HG03108 (cell line): Measurements from ENCODE around the gene RANBP3L.
"Not testable (repeated sequence)": the region's sequence is repeated elsewhere in the genome, so short reads cannot be mapped to it uniquely, and the experiment has no call there.

Experiments
- ATAC-seq: cut with Tn5 transposase; IDR thresholded peaks from one replicate; pipeline ENCODE4 v1.9.1; 2021; ENCODE audit warnings: moderate library complexity; ENCODE audit not compliant: unreplicated experiment

RANBP3L gene

GRCh38 chr5:36285837-36286615, 15.7 kb downstream of the RANBP3L start:
- no peak for ATAC-seq

- not testable (repeated sequence) for ATAC-seq
Measured at GRCh38 chr5:36283775-36284174, 17.9 kb downstream of the RANBP3L start.

GRCh38 chr5:36281626-36282025, 20.1 kb downstream of the RANBP3L start:
- no peak for ATAC-seq

- ATAC-seq = no peak
Measured at GRCh38 chr5:36279054-36279698, 22.5 kb downstream of the RANBP3L start.

- ATAC-seq = no peak
Measured at GRCh38 chr5:36277521-36278176, 24.1 kb downstream of the RANBP3L start.

GRCh38 chr5:36276864-36277263, 24.8 kb downstream of the RANBP3L start:
- no peak for ATAC-seq

- no peak for ATAC-seq
Measured at GRCh38 chr5:36273809-36274526, 27.7 kb downstream of the RANBP3L start.

- no peak for ATAC-seq
Measured at GRCh38 chr5:36272136-36272690, 29.5 kb downstream of the RANBP3L start.

- ATAC-seq = no peak
Measured at GRCh38 chr5:36270876-36271575, 30.7 kb downstream of the RANBP3L start.

- no peak for ATAC-seq
Measured at GRCh38 chr5:36270175-36270574, 31.5 kb downstream of the RANBP3L start.

GRCh38 chr5:36269478-36269877, 32.2 kb downstream of the RANBP3L start:
- ATAC-seq = no peak

- ATAC-seq = no peak
Measured at GRCh38 chr5:36267905-36268304, 33.8 kb downstream of the RANBP3L start.

GRCh38 chr5:36264202-36264760, 37.4 kb downstream of the RANBP3L start:
- no peak for ATAC-seq

GRCh38 chr5:36261186-36261585, 40.5 kb downstream of the RANBP3L start:
- no peak for ATAC-seq

- ATAC-seq = no peak
Measured at GRCh38 chr5:36253575-36253974, 48.1 kb downstream of the RANBP3L start.

- no peak for ATAC-seq
Measured at GRCh38 chr5:36252722-36253365, 48.9 kb downstream of the RANBP3L start.

- no peak for ATAC-seq
Measured at GRCh38 chr5:36251218-36251617, 50.5 kb downstream of the RANBP3L start.

- ATAC-seq = no peak
Measured at GRCh38 chr5:36250427-36250826, 51.3 kb downstream of the RANBP3L start.

GRCh38 chr5:36246036-36246800, 55.5 kb downstream of the RANBP3L start:
- ATAC-seq = no peak
